OCI-LY1 (cell line): ENCODE data around the gene FBXW12.

Experiments
- H2AFZ ChIP-seq: fragments of 200-600 bp; sonication (generic), shearing (Covaris generic); 2 replicates; pipeline ENCODE4 v1.6.0; 2014; ENCODE audit warnings: antibody characterized with exemption, mild to moderate bottlenecking, low read length
- H3F3A ChIP-seq: fragments of 200-600 bp; sonication (generic), shearing (Covaris generic); 2 replicates; pipeline ENCODE4 v1.6.0; 2014; ENCODE audit warnings: mild to moderate bottlenecking, antibody characterized with exemption, low read length, moderate library complexity; ENCODE audit not compliant: insufficient read depth
- H3K27ac ChIP-seq: fragments of 200-600 bp; sonication (generic); 2 replicates; pipeline ENCODE4 v1.5.1; 2014; ENCODE audit warnings: low read length, mixed run types, mild to moderate bottlenecking, low read depth; ENCODE audit not compliant: poor library complexity, severe bottlenecking
- H3K27me3 ChIP-seq: fragments of 200-600 bp; sonication (generic); 2 replicates; pipeline ENCODE4 v1.6.0; 2014; ENCODE audit warnings: antibody characterized with exemption, mild to moderate bottlenecking, low read length, moderate library complexity; ENCODE audit not compliant: insufficient read depth
- H3K36me3 ChIP-seq: fragments of 200-600 bp; sonication (generic); 2 replicates; pipeline ENCODE4 v1.6.1; 2014; ENCODE audit warnings: mild to moderate bottlenecking, antibody characterized with exemption, low read length, moderate library complexity, mixed read lengths; ENCODE audit not compliant: insufficient read depth
- H3K4me1 ChIP-seq: fragments of 200-600 bp; sonication (generic); 2 replicates; pipeline ENCODE4 v1.5.1; 2014; ENCODE audit warnings: mild to moderate bottlenecking, low read length, moderate library complexity; ENCODE audit not compliant: insufficient read depth, severe bottlenecking
- H3K4me2 ChIP-seq: fragments of 200-600 bp; sonication (generic), shearing (Covaris generic); 2 replicates; pipeline ENCODE4 v1.6.1; 2014; ENCODE audit warnings: low read length
- H3K4me3 ChIP-seq: fragments of 200-600 bp; sonication (generic); 2 replicates; pipeline ENCODE4 v1.5.1; 2014; ENCODE audit warnings: low read length, low read depth, mild to moderate bottlenecking, mixed read lengths; ENCODE audit not compliant: poor library complexity, severe bottlenecking
- H3K79me2 ChIP-seq: fragments of 200-600 bp; shearing (Covaris generic); 2 replicates; pipeline ENCODE4 v1.6.1; 2016; ENCODE audit warnings: mixed run types, low read length, mixed read lengths; ENCODE audit not compliant: insufficient read depth
- H3K9ac ChIP-seq: fragments of 200-600 bp; sonication (generic), shearing (Covaris generic); 2 replicates; pipeline ENCODE4 v1.6.1; 2014; ENCODE audit warnings: mild to moderate bottlenecking, low read length, mixed read lengths
- H3K9me2 ChIP-seq: fragments of 200-600 bp; sonication (generic), shearing (Covaris generic); 2 replicates; pipeline ENCODE4 v1.6.1; 2014; ENCODE audit warnings: low read depth, mild to moderate bottlenecking, low read length, mixed read lengths
- H3K9me3 ChIP-seq: fragments of 200-600 bp; shearing (Covaris generic); 2 replicates; pipeline ENCODE4 v1.6.1; 2014; ENCODE audit warnings: low read length, mixed read lengths
- H4K20me1 ChIP-seq: fragments of 200-600 bp; sonication (generic), shearing (Covaris generic); 2 replicates; pipeline ENCODE4 v1.6.0; 2016; ENCODE audit warnings: mild to moderate bottlenecking, low read length; ENCODE audit not compliant: insufficient read depth
- CTCF ChIP-seq: fragments of 200-600 bp; sonication (generic), shearing (Covaris generic); IDR thresholded peaks from 2 replicates; pipeline ENCODE4 v1.5.1; 2017; ENCODE audit warnings: mild to moderate bottlenecking, antibody characterized with exemption, low read length, moderate library complexity, mixed read lengths
- EZH2 ChIP-seq: fragments of 200-600 bp; sonication (generic), shearing (Covaris generic); IDR thresholded peaks from 2 replicates; pipeline ENCODE4 v1.8.0; 2017; ENCODE audit warnings: borderline replicate concordance, mixed run types, mild to moderate bottlenecking, antibody characterized with exemption, low read length, moderate library complexity, mixed read lengths

Gene FBXW12

GRCh38 chr3:48419149-48419548 is 47.1 kb downstream of the FBXW12 start:
- Histone ChIP-seq H3K27me3 (peaks cover 6% of the 10 kb centered on the region), H3K4me2 (no peak overlapping the region), H3K36me3 (no peaks in the 10 kb centered on the region), H4K20me1 (no peaks in the 10 kb centered on the region), H3K9me3 (no peaks in the 10 kb centered on the region), H3K27ac (no peak overlapping the region), H3K9me2 (no peaks in the 10 kb centered on the region), H2AFZ (no peak overlapping the region), H3K4me1 (no peaks in the 10 kb centered on the region), H3K9ac (no peak overlapping the region), H3K4me3 (no peak overlapping the region), H3K79me2 (no peaks in the 10 kb centered on the region), H3F3A (no peaks in the 10 kb centered on the region)
- TF ChIP-seq EZH2: no peak
- TF ChIP-seq CTCF: no peak

- no peaks in the 10 kb centered on the region for H3K4me1 ChIP-seq
- H3K9ac ChIP-seq: no peak overlapping the region
- H4K20me1 ChIP-seq: no peaks in the 10 kb centered on the region
- no peaks in the 10 kb centered on the region for H3K9me2 ChIP-seq
- H2AFZ ChIP-seq: no peak overlapping the region
- no peak overlapping the region for H3K4me2 ChIP-seq
- no peak overlapping the region for H3K4me3 ChIP-seq
- H3K36me3 ChIP-seq: no peaks in the 10 kb centered on the region
- H3K27me3 ChIP-seq: peaks cover 6% of the 10 kb centered on the region
- no peaks in the 10 kb centered on the region for H3K79me2 ChIP-seq
- H3F3A ChIP-seq: no peaks in the 10 kb centered on the region
- H3K27ac ChIP-seq: no peak overlapping the region
- no peaks in the 10 kb centered on the region for H3K9me3 ChIP-seq
- TF ChIP-seq EZH2 (no peak), CTCF (no peak)
These were observed 47.6 kb downstream of the FBXW12 start for GRCh38 chr3:48419597-48419996.

- no peaks in the 10 kb centered on the region for H3K4me1 ChIP-seq
- H3K27ac ChIP-seq: no peak overlapping the region
- H3F3A ChIP-seq: no peaks in the 10 kb centered on the region
- H3K27me3 ChIP-seq: peaks cover 6% of the 10 kb centered on the region
- H4K20me1 ChIP-seq: no peaks in the 10 kb centered on the region
- no peaks in the 10 kb centered on the region for H3K79me2 ChIP-seq
- no peak overlapping the region for H3K4me2 ChIP-seq
- no peaks in the 10 kb centered on the region for H3K36me3 ChIP-seq
- H3K9ac ChIP-seq: no peak overlapping the region
- no peak overlapping the region for H3K4me3 ChIP-seq
- H3K9me2 ChIP-seq: no peaks in the 10 kb centered on the region
- TF ChIP-seq EZH2: no peak
- TF ChIP-seq CTCF: no peak
- H3K9me3 ChIP-seq: no peaks in the 10 kb centered on the region
- H2AFZ ChIP-seq: no peak overlapping the region
These were observed 48.5 kb downstream of the FBXW12 start for GRCh38 chr3:48420561-48420960.
